Left cardiac atrium (tissue), 4 donors: ENCODE measurements around the gene EXPH5. TPM values are rescaled to one million over a fixed set of nuclear protein-coding genes. Genes with fewer than 3 reads are reported as not detected.
A peak's percentile ranks its signal among the peaks of the same experiment; 100 is the strongest.

ENCODE experiments used
- ATAC-seq, 2 donors: fragments of 200-7000 bp; cut with Tn5 transposase; one replicate each; pipeline ENCODE4 v1.9.1; 2020; ENCODE audit warnings: mild to moderate bottlenecking in 2 of 2, moderate library complexity in 2 of 2
- DNase-seq: peaks from one replicate; pipeline ENCODE4 v3.0.0-alpha.2; 2020
- intact Hi-C, 2 donors: fragments of 100-400 bp; cut with DNase I; formaldehyde crosslinking; loops; one replicate each; pipeline versions ENCODE4 v1.14.1 to v1.15.1; 2022 to 2023
- total RNA-seq, 2 donors: library from RNA; stranded (reverse); fragmentation: NEBNext Ultra II Directional; extraction: Animal tissue kit (Norgen Biotek cat#: 25700); gene quantifications; one replicate each; pipeline ENCODE4 v1.2.1, GENCODE V29; 2021
- donor health status: DM: no; HTN: yes; CAD: no.
- donor health status: DM: no; HTN: yes; CAD: no; lungs with severe emphysema.
- donor health status: DM: yes; HTN: yes; CAD: no.
- donor health status: Dilated cardiomyopathy.

Gene EXPH5
- total RNA-seq, 2 donors from 2014 or later, result 2.5 to 3.5 TPM

- ATAC-seq (no peak), DNase-seq (no peak)
- intact Hi-C loops, result no loop called here
Observed at GRCh38 chr11:108571001-108571400, 22.6 kb downstream of the EXPH5 start.

DNA sequence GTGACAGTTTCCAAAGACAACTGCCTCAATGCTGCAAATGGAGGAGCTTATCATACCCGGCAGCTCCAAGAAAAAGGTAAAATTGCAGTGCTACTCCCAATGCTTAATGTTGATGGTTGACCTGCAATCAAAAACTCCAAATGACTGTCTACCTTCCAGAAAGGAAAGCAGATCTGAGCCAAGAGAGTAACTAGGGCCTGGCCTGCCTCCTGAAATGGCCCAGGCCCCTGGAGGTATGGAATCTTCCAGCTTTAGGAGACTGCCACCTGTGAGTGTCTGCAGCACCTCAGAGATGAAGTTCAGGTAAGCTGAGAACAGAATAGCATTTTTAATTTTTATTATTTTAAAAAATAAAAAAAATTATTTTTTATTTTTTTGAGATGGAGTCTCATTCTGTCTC is 23.7 kb downstream of the EXPH5 start:
- DNase-seq (no peak), ATAC-seq (no peak)
- intact Hi-C loops, result no loop called here

- DNase-seq, result no peak
Observed at GRCh38 chr11:108568195-108568858, 25.2 kb downstream of the EXPH5 start.

DNA sequence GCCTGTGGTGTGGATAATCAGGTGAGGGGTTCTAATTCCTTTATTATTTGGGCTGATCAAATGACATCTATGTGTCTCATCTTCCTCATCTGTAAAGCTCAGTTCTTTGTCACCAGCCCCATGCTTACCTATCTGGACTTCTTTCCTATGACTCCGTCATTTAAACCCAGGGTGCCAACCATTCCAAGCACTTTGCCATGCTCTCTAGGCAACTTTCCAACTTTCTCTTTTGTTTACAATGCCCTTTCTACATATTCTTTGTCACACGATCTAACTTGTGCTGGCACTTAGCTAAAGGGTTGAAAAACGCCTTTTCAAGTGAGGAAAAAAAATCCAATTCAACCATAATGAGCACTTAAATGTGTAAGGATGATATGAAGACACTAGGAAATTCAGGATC is 27.9 kb downstream of the EXPH5 start:
- intact Hi-C loops, result no loop called here
- no peak for ATAC-seq
- no peak for DNase-seq

More at GRCh38 chr11:108568195-108568858, 25.2 kb downstream of the EXPH5 start:
- intact Hi-C loops, result no loop called here
- ATAC-seq, result peak; percentile 57 to 87

DNA sequence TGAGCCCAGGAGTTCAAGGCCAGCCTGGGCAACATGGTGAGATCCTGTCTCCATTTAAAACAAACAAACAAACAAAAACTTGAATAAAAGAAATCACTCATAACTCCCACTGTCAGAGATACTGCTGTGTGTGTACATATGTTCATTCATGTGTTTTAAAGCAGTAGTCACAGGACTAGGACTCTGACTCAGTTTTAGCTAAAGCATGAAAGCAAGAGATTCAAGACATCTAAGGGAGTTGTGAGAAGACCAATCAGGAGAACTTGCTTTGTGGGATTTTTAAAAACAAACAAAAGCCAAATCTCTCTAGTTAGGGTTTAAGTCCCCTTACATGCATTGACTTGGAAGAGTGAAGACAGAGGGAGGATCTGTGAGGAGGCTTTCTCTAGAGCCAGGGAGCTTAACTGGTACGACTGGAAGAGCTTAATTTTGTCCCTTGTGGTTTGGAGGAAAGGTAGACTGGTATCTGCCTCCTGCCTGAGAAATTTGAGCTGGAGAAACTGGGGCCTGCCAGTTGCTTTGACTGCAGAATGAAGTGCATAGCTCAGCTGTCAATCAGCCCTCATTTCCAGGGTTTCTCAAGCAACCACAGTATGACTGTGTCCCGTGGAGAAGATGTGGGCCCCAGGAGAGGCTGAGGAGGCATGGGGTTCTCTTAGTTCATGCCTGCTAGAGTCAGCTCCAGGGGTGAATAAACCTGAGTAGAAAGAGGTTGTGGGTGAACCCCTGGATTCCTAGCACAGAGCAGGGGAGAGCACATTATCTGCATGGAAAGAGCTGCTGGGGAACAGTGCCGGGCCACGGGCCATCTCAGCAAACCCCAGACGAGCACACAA is 30.6 kb downstream of the EXPH5 start:
- intact Hi-C loops, result no loop called here
- no peak for DNase-seq
- no peak for ATAC-seq

DNA sequence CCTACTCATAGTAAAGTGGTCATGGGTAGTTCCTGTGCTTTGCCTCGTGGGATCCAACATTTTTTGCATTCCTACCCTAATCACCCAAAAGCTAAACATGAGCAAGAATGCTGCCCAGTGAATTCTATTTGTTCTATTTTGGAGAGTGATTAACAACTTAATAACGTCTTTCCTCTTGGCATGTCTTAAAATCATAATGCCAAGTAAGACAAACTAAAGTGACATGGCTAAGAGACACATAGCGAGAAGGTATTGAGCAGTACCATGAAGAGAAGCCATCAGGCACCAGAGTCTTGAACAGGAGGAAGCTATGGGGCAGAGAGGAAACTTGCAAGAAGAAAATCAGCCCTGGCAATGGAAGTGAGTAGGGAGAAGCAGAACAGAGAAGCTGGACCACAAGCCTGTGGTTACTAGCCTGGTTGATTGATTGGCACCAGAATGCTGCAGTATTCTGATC is 32.0 kb downstream of the EXPH5 start:
- ATAC-seq, result no peak
- intact Hi-C loops, result no loop called here
- DNase-seq, result no peak

DNA sequence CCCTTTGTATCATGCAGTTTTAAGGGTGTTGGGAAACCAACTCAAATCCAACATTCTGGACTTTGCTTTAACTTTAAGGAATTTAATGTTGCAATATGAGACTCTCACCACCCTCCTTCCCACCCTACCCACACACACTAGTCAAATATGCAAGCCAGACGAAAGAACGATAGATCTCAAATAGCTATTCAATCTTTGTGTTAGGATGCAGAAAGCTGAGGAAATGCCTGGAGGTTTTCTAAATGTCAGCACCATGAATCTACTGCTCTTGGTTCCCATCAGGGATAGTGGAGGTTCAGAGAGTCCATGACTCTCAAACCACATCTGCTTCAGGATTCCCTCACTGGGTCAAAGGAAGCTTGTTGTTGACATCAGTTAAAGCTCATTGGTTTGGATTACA is 33.7 kb downstream of the EXPH5 start:
- DNase-seq (no peak), ATAC-seq (peak; percentile 30)
- intact Hi-C loops, result no loop called here

- DNase-seq (no peak), ATAC-seq (peak in 1 of 2 donors; percentile 33)
- intact Hi-C loops, result no loop called here
Observed at GRCh38 chr11:108559340-108559739, 34.2 kb downstream of the EXPH5 start.

DNA sequence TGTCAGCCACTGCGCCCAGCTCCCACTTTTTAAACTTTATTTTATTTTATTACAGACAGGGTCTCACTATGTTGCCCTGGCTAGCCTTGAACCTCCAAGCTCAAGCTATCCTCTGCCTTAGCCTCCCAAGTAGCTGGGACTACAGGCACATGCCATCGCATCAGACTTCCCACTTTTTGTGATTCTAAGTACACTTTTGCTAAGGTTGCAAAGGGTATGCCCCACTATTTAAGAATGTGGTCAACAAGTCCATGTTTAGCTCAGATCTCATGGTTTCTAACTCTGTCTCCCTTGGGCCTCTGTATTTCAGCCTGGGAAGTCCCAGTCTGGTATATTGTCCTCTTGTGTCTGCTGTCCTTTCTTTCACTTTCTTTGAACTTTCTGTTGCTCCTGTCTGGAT is 35.3 kb downstream of the EXPH5 start:
- DNase-seq (no peak), ATAC-seq (no peak)
- intact Hi-C loops, result no loop called here

- intact Hi-C loops, result no loop called here
- ATAC-seq (no peak), DNase-seq (no peak)
Observed at GRCh38 chr11:108556019-108556418, 37.5 kb downstream of the EXPH5 start.

- intact Hi-C loops, result no loop called here
- DNase-seq (no peak), ATAC-seq (no peak)
Observed at GRCh38 chr11:108551651-108552462, 41.7 kb downstream of the EXPH5 start.

GRCh38 chr11:108549319-108549885 is 44.2 kb downstream of the EXPH5 start:
- no peak for ATAC-seq
- intact Hi-C loops, result no loop called here
- no peak for DNase-seq

GRCh38 chr11:108545909-108546501 is 47.6 kb downstream of the EXPH5 start:
- intact Hi-C loops, result no loop called here
- no peak for ATAC-seq
- no peak for DNase-seq

- intact Hi-C loops, result no loop called here
- DNase-seq (no peak), ATAC-seq (no peak)
Observed at GRCh38 chr11:108543316-108543964, 50.1 kb downstream of the EXPH5 start.

GRCh38 chr11:108541531-108541930 is 52.0 kb downstream of the EXPH5 start:
- intact Hi-C loops, result no loop called here
- ATAC-seq (no peak), DNase-seq (no peak)

DNA sequence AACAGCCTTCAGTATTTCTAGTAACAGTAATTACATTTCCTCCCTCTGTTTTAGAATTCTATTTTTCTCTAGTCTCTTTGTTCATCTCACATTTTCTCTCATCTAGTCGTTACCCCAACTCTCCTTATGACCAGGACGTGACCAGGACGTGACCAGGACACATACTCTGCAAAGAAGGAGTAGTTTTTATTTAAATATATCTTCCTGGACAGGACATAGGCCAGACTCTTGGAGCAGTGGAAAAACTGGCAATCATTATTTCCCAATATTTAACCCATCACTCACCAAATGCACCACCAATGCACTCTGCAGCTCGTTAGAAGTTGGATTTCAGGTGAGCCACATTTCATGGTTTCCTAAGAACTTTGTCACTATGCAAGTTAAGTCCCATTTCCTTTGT is 55.1 kb downstream of the EXPH5 start:
- no peak for ATAC-seq
- intact Hi-C loops, result no loop called here
- no peak for DNase-seq

DNA sequence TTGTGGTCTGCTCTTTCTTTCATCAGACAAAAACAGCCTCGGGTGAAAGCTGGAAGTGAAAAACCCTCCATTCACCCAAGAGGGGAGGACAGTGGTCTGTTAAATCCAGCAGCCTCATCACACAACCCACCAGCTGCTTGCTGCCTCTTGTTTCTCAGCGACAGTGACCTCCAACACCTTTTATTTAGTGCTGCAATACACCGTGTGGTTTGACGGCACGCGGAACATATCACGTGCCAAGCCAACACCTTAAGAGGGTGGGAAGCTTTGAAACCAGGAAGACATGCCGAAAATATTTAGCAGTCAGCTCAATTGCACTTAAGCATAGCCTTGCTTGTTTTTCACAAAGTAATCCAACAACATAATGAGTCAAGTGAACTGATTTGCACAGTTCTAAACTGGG is 55.5 kb downstream of the EXPH5 start:
- no peak for ATAC-seq
- intact Hi-C loops, result no loop called here
- DNase-seq, result no peak

- ATAC-seq, result no peak
- intact Hi-C loops, result no loop called here
- DNase-seq, result no peak
Observed at GRCh38 chr11:108536783-108537182, 56.8 kb downstream of the EXPH5 start.
